Transverse colon (tissue), 4 donors: ENCODE results near the gene SLC27A4. TPM values are rescaled to one million over a fixed set of nuclear protein-coding genes. Genes with fewer than 3 reads are reported as not detected.

Experiments used
- DNase-seq: peaks from one replicate; pipeline ENCODE4 v3.0.0-alpha.2; 2019
- H3K27ac ChIP-seq, 4 donors: fragments of 200-600 bp; sonication (generic); 2 replicates each; pipeline ENCODE4 v1.5.1; 2016 to 2018; ENCODE audit warnings: inconsistent platforms in 4 of 4
- H3K27me3 ChIP-seq: fragments of 200-600 bp; sonication (generic); 2 replicates; pipeline ENCODE4 v1.5.1; 2017; ENCODE audit warnings: inconsistent platforms
- H3K36me3 ChIP-seq, 4 donors: fragments of 200-600 bp; sonication (generic); 2 replicates each; pipeline ENCODE4 v1.5.1; 2017 to 2019; ENCODE audit warnings: inconsistent platforms in 4 of 4
- H3K4me1 ChIP-seq, 4 donors: fragments of 200-600 bp; sonication (generic); 2 replicates each; pipeline ENCODE4 v1.5.1; 2017 to 2020; ENCODE audit warnings: inconsistent platforms in 4 of 4
- H3K4me3 ChIP-seq, 4 donors: fragments of 200-600 bp; sonication (generic); 1 replicate in 1 of 4; 2 replicates in 3 of 4; pipeline versions ENCODE4 v1.5.1 to v1.6.1; 2017 to 2019; ENCODE audit warnings: inconsistent platforms in 4 of 4
- H3K9me3 ChIP-seq, 2 donors: fragments of 200-600 bp; sonication (generic); 2 replicates each; pipeline ENCODE4 v1.5.1; 2017 to 2019; ENCODE audit warnings: inconsistent platforms in 2 of 2
- CTCF ChIP-seq, 5 experiments: fragments of 200-600 bp in 3 of 5; fragments of 450-650 bp in 2 of 5; sonication (generic) in 3 of 5; IDR thresholded peaks; 1 replicate in 2 of 5; 2 replicates in 3 of 5; pipeline ENCODE4 v1.5.1; 2016 to 2017; ENCODE audit warnings: antibody characterized with exemption in 5 of 5, inconsistent platforms in 3 of 5, mild to moderate bottlenecking in 2 of 5, moderate library complexity in 1 of 5
- EP300 ChIP-seq: sonication (generic); formaldehyde crosslinking; IDR thresholded peaks from one replicate; pipeline ENCODE4 v1.6.1; 2017; ENCODE audit warnings: antibody characterized with exemption, low read depth
- POLR2A ChIP-seq: fragments of 450-650 bp; IDR thresholded peaks from one replicate; pipeline ENCODE4 v1.6.1; 2016; ENCODE audit warnings: antibody characterized with exemption, mild to moderate bottlenecking, moderate library complexity
- POLR2AphosphoS5 ChIP-seq, 3 donors: sonication (generic); formaldehyde crosslinking; IDR thresholded peaks; one replicate each; pipeline ENCODE4 v1.6.1; 2016; ENCODE audit warnings: antibody characterized with exemption in 3 of 3
- WGBS, 2 donors: methylation state at CpG; one replicate each; pipeline ENCODE4 v1.1.5; 2018; ENCODE audit warnings: low coverage in 1 of 2; 5-methylcytosine and 5-hydroxymethylcytosine counted together
- in situ Hi-C, 4 donors: fragments of 200-750 bp; cut with MboI; loops; one replicate each; pipeline versions ENCODE4 v1.15.0 to v1.15.1; 2017; ENCODE audit warnings: low sequenced_read_pairs in 3 of 4, low pct_ligation_motif_present in 1 of 4, low pct_unique_long_range_greater_than_20kb in 1 of 4
- intact Hi-C: fragments of 100-400 bp; cut with DNase I; formaldehyde crosslinking; loops from one replicate; pipeline ENCODE4 v1.15.1; 2023; ENCODE audit warnings: low total_unique reads
- total RNA-seq, 4 donors: library from RNA; depleted of rRNA; stranded (reverse); fragments of >200 nt; gene quantifications; one replicate each; pipeline ENCODE4 v1.1.0, GENCODE V29; 2016

SLC27A4 gene
- total RNA-seq, 4 donors from 2014 or later, result 26.3 to 92.4 (median 44.2) TPM

- H3K4me1 ChIP-seq, result no peaks in the 10 kb centered on the region
- peaks cover 33% of the 10 kb centered on the region for H3K27me3 ChIP-seq
- TF ChIP-seq POLR2AphosphoS5 (IDR thresholded peaks at IDR 0.05) (no peak), EP300 (no peak), POLR2A (no peak), CTCF (IDR thresholded peaks at IDR 0.05) (no peak)
- intact Hi-C loops, result no loop called here
- in situ Hi-C loops, result no loop called here
- H3K36me3 ChIP-seq, result no peaks in the 10 kb centered on the region
- no peaks in the 10 kb centered on the region for H3K9me3 ChIP-seq
- H3K27ac ChIP-seq, result no peak overlapping the region
- no peak for DNase-seq
- 65% methylated on average over 20 of the region's 20 CpGs; no CpG with 5 or more reads in 1 of the 2 donors for WGBS, 2 donors
- no peak overlapping the region for H3K4me3 ChIP-seq
Measured at GRCh38 chr9:128405077-128405779, 64.9 kb downstream of the SLC27A4 start.

- Histone ChIP-seq H3K27ac (no peak overlapping the region), H3K36me3 (no peaks in the 10 kb centered on the region), H3K4me3 (no peak overlapping the region), H3K4me1 (no peaks in the 10 kb centered on the region), H3K27me3 (peaks cover 38% of the 10 kb centered on the region), H3K9me3 (no peaks in the 10 kb centered on the region)
- TF ChIP-seq EP300 (no peak), POLR2AphosphoS5 (IDR thresholded peaks at IDR 0.05) (no peak), POLR2A (no peak)
- no peak for DNase-seq
- WGBS, 2 donors, result 66% methylated on average over 5 of the region's 7 CpGs; no CpG with 5 or more reads in 1 of the 2 donors
- in situ Hi-C loops (no loop called here), intact Hi-C loops (no loop called here)
Measured at GRCh38 chr9:128405780-128406171, 65.4 kb downstream of the SLC27A4 start.

GRCh38 chr9:128406848-128407391 lies 66.6 kb downstream of the SLC27A4 start:
- 61% methylated on average over 9 of the region's 9 CpGs; no CpG with 5 or more reads in 1 of the 2 donors for WGBS, 2 donors

GRCh38 chr9:128408963-128409431 lies 68.7 kb downstream of the SLC27A4 start:
- Histone ChIP-seq H3K4me1 (no peaks in the 10 kb centered on the region), H3K9me3 (no peaks in the 10 kb centered on the region), H3K4me3 (no peak overlapping the region), H3K27ac (no peak overlapping the region), H3K36me3 (no peaks in the 10 kb centered on the region), H3K27me3 (peaks cover 58% of the 10 kb centered on the region)
- no peak for TF ChIP-seq POLR2AphosphoS5 (IDR thresholded peaks at IDR 0.05)
- no peak for TF ChIP-seq POLR2A
- TF ChIP-seq EP300, result no peak
- TF ChIP-seq CTCF (IDR thresholded peaks at IDR 0.05), result no peak
- DNase-seq, result no peak
- in situ Hi-C loops (no loop called here), intact Hi-C loops (no loop called here)
- WGBS, 2 donors, result 47% methylated on average over 15 of the region's 26 CpGs; no CpG with 5 or more reads in 1 of the 2 donors

More at GRCh38 chr9:128406848-128407391, 66.6 kb downstream of the SLC27A4 start:
- no peaks in the 10 kb centered on the region for H3K4me1 ChIP-seq
- DNase-seq, result no peak
- in situ Hi-C loops (no loop called here), intact Hi-C loops (no loop called here)
- TF ChIP-seq CTCF (IDR thresholded peaks at IDR 0.05), result no peak
- H3K9me3 ChIP-seq, result no peaks in the 10 kb centered on the region
- no peak overlapping the region for H3K27ac ChIP-seq
- peaks cover 42% of the 10 kb centered on the region for H3K27me3 ChIP-seq
- no peak overlapping the region for H3K4me3 ChIP-seq
- no peaks in the 10 kb centered on the region for H3K36me3 ChIP-seq
